ENCODE results near the gene AP2A1.
A peak's percentile ranks its signal among the peaks of the same experiment; 100 is the strongest.
"Not testable (repeated sequence)": the region's sequence is repeated elsewhere in the genome, so short reads cannot be mapped to it uniquely, and the experiment has no call there.

AP2A1 gene

GRCh38 chr19:49817964-49818648, 51.3 kb downstream of the AP2A1 start, which contains the start of gene MED25:
Gene MED25, plus strand, starts transcription at chr19:49818289. Its CDS starts 53 bp downstream, at chr19:49818342.
- ATAC-seq = peak; percentile 84
- TF ChIP-seq ISL1 (CRISPR knock-in tag; IDR thresholded peaks at IDR 0.05) (no peak), POU6F1 (CRISPR knock-in tag; IDR thresholded peaks at IDR 0.05; ENCODE audit: borderline replicate concordance, low read depth) (no peak), ZFP3 (CRISPR knock-in tag; IDR thresholded peaks at IDR 0.05) (no peak), CSDC2 (CRISPR knock-in tag; IDR thresholded peaks at IDR 0.05) (0 out of 2 replicates have a peak, but pooled peaks have one; percentile 27), TSHZ2 (CRISPR knock-in tag; IDR thresholded peaks at IDR 0.05) (peak; percentile 65)

- peak; percentile 2; the same call in 2 of the 3 replicates for ATAC-seq
- no peak for TF ChIP-seq GLIS3 (CRISPR knock-in tag; IDR thresholded peaks at IDR 0.05)
- TF ChIP-seq ZFP3 (CRISPR knock-in tag; IDR thresholded peaks at IDR 0.05) = no peak
- no peak for TF ChIP-seq ISL1 (CRISPR knock-in tag; IDR thresholded peaks at IDR 0.05)
- TF ChIP-seq POU6F1 (CRISPR knock-in tag; IDR thresholded peaks at IDR 0.05; ENCODE audit: borderline replicate concordance, low read depth) = no peak
- TF ChIP-seq ESRRG (CRISPR knock-in tag; IDR thresholded peaks at IDR 0.05) = no peak
- no peak for TF ChIP-seq CREB5 (CRISPR knock-in tag; IDR thresholded peaks at IDR 0.05; ENCODE audit: low read depth)
- no peak for TF ChIP-seq SNAI2 (CRISPR knock-in tag; IDR thresholded peaks at IDR 0.05)
- TF ChIP-seq RARB (CRISPR knock-in tag; IDR thresholded peaks at IDR 0.05) = no peak
- TF ChIP-seq ZNF565 (CRISPR knock-in tag; conservative IDR thresholded peaks at IDR 0.05; ENCODE audit: low read depth) = no peak
- TF ChIP-seq BACH2 (CRISPR knock-in tag; IDR thresholded peaks at IDR 0.05; ENCODE audit: borderline replicate concordance) = no peak
- no peak for TF ChIP-seq PATZ1 (CRISPR knock-in tag; IDR thresholded peaks at IDR 0.05; ENCODE audit: borderline replicate concordance)
- TF ChIP-seq CSRNP3 (CRISPR knock-in tag; IDR thresholded peaks at IDR 0.05) = no peak
- no peak for TF ChIP-seq ZC3H10 (CRISPR knock-in tag; IDR thresholded peaks at IDR 0.05)
- TF ChIP-seq ZNF70 (CRISPR knock-in tag; IDR thresholded peaks at IDR 0.05) = no peak
- TF ChIP-seq PPARA (CRISPR knock-in tag; IDR thresholded peaks at IDR 0.05; ENCODE audit: borderline replicate concordance) = no peak
These were observed 52.0 kb downstream of the AP2A1 start for GRCh38 chr19:49818649-49819370.

- ATAC-seq = not testable (repeated sequence)
These were observed 52.8 kb downstream of the AP2A1 start for GRCh38 chr19:49819452-49820115.

All from SK-N-SH treated with all-trans-retinoic acid at 6 μM for 48 hours (cell line).